Fibroblast of lung (primary cell): Measurements from ENCODE around the gene NOX3.

Source experiments
- EZH2 ChIP-seq: IDR thresholded peaks from 2 replicates; pipeline ENCODE4 v1.5.1; 2012; ENCODE audit warnings: low read length, control low read depth, mild to moderate bottlenecking; ENCODE audit errors: missing control alignments
- TF ChIP-seq, protein P1 (sequence below), 2 donors: IDR thresholded peaks in 1 of 2; conservative IDR thresholded peaks in 1 of 2; 1 replicate in 1 of 2; 2 replicates in 1 of 2; pipeline ENCODE4 v1.5.1; 2011 to 2012; ENCODE audit warnings: low read length in 2 of 2, control low read depth in 1 of 2, inconsistent platforms in 1 of 2, low read depth in 1 of 2, mild to moderate bottlenecking in 1 of 2

DNA sequence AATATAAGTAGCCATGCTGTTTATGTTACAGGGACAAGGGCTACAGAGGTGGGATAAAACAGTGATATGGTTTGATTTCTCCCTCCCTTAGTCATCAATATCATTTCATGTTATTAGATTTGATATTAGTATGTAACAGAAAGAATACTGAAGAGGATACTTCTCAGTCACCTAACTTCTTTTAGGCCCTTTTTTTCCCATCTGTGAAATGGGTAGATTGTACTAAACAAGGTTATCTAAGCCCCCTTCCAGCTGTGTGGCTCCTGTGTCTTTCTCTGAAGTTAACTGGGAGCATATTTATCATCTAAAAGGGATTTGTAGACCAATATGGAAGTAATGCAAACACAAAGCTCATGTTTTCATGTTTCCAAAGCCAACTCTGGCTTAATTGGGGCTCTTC is 7.7 kb downstream of the NOX3 start:
- TF ChIP-seq, protein P1, sequence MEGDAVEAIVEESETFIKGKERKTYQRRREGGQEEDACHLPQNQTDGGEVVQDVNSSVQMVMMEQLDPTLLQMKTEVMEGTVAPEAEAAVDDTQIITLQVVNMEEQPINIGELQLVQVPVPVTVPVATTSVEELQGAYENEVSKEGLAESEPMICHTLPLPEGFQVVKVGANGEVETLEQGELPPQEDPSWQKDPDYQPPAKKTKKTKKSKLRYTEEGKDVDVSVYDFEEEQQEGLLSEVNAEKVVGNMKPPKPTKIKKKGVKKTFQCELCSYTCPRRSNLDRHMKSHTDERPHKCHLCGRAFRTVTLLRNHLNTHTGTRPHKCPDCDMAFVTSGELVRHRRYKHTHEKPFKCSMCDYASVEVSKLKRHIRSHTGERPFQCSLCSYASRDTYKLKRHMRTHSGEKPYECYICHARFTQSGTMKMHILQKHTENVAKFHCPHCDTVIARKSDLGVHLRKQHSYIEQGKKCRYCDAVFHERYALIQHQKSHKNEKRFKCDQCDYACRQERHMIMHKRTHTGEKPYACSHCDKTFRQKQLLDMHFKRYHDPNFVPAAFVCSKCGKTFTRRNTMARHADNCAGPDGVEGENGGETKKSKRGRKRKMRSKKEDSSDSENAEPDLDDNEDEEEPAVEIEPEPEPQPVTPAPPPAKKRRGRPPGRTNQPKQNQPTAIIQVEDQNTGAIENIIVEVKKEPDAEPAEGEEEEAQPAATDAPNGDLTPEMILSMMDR (conservative IDR thresholded peaks at IDR 0.05 in 1 of 2, IDR thresholded peaks at IDR 0.05 in 1 of 2; ENCODE audit: low read depth in 1 of 2, low read length in 2 of 2) = no peak
- TF ChIP-seq EZH2 = no peak
